Measurements from ENCODE around the gene MAGEA11.
"Not testable (repeated sequence)": the region's sequence is repeated elsewhere in the genome, so short reads cannot be mapped to it uniquely, and the experiment has no call there.

The MAGEA11 gene

GRCh38 chrX:149717803-149718202 lies 5.9 kb downstream of the MAGEA11 start:
- no peak for DNase-seq (ENCODE audit: low spot score)

- no peak for DNase-seq (ENCODE audit: low spot score)
Measured at GRCh38 chrX:149718757-149719156, 6.9 kb downstream of the MAGEA11 start.

- peak; percentile 37 for DNase-seq (ENCODE audit: low spot score)
Measured at GRCh38 chrX:149720021-149720689, 8.3 kb downstream of the MAGEA11 start.

GRCh38 chrX:149721241-149721640 lies 9.4 kb downstream of the MAGEA11 start:
- DNase-seq (ENCODE audit: low spot score) = peak; percentile 20

GRCh38 chrX:149721778-149722177 lies 9.9 kb downstream of the MAGEA11 start:
- peak; percentile 11 for DNase-seq (ENCODE audit: low spot score)

- DNase-seq (ENCODE audit: low spot score) = not testable (repeated sequence)
Measured at GRCh38 chrX:149723583-149724118, 11.8 kb downstream of the MAGEA11 start.

GRCh38 chrX:149727308-149727707 lies 15.4 kb downstream of the MAGEA11 start:
- not testable (repeated sequence) for DNase-seq (ENCODE audit: low spot score)

GRCh38 chrX:149742269-149742668 lies 30.4 kb downstream of the MAGEA11 start:
- DNase-seq (ENCODE audit: low spot score) = not testable (repeated sequence)

- not testable (repeated sequence) for DNase-seq (ENCODE audit: low spot score)
Measured at GRCh38 chrX:149746390-149747007, 34.6 kb downstream of the MAGEA11 start.

- no peak for DNase-seq (ENCODE audit: low spot score)
Measured at GRCh38 chrX:149757206-149758067, 45.6 kb downstream of the MAGEA11 start.

GRCh38 chrX:149758068-149758714 lies 46.3 kb downstream of the MAGEA11 start:
- DNase-seq (ENCODE audit: low spot score) = no peak

- DNase-seq (ENCODE audit: low spot score) = not testable (repeated sequence)
Measured at GRCh38 chrX:149758715-149759078, 46.8 kb downstream of the MAGEA11 start.

GRCh38 chrX:149759824-149760223 lies 48.0 kb downstream of the MAGEA11 start:
- DNase-seq (ENCODE audit: low spot score) = no peak

- no peak for DNase-seq (ENCODE audit: low spot score)
Measured at GRCh38 chrX:149760965-149761364, 49.1 kb downstream of the MAGEA11 start.

- DNase-seq (ENCODE audit: low spot score) = not testable (repeated sequence)
Measured at GRCh38 chrX:149761858-149762674, 50.2 kb downstream of the MAGEA11 start.

GRCh38 chrX:149762696-149763614 lies 51.1 kb downstream of the MAGEA11 start:
- no peak for DNase-seq (ENCODE audit: low spot score)

All from ecto neural progenitor cell (in vitro differentiated cells).